Gastrocnemius medialis (tissue), 4 donors: ENCODE data around the gene GP9. TPM values are rescaled to one million over a fixed set of nuclear protein-coding genes. Genes with fewer than 3 reads are reported as not detected.

Source experiments
- ATAC-seq, 2 donors: fragments of 150-250 bp; one replicate each; pipeline ENCODE4 v1.9.1; 2016
- DNase-seq, 2 donors: peaks; one replicate each; pipeline ENCODE4 v3.0.0-alpha.2; 2019
- H3K27ac ChIP-seq, 4 donors: fragments of 200-600 bp; sonication (generic); 1 replicate in 1 of 4; 2 replicates in 3 of 4; pipeline ENCODE4 v1.5.1; 2016 to 2018; ENCODE audit warnings: mild to moderate bottlenecking in 2 of 4, moderate library complexity in 1 of 4
- H3K27me3 ChIP-seq, 3 donors: fragments of 200-600 bp; sonication (generic) in 2 of 3; 1 replicate in 1 of 3; 2 replicates in 2 of 3; pipeline versions ENCODE4 v1.5.1 to v1.6.0; 2016 to 2019; ENCODE audit warnings: mild to moderate bottlenecking in 1 of 3, moderate library complexity in 1 of 3
- H3K36me3 ChIP-seq, 2 donors: fragments of 200-600 bp; sonication (generic) in 1 of 2; one replicate each; pipeline ENCODE4 v1.5.1; 2017 to 2018
- H3K4me1 ChIP-seq, 2 donors: fragments of 200-600 bp; sonication (generic) in 1 of 2; one replicate each; pipeline ENCODE4 v1.5.1; 2016 to 2017; ENCODE audit warnings: mild to moderate bottlenecking in 2 of 2
- H3K4me3 ChIP-seq, 4 donors: fragments of 200-600 bp; sonication (generic) in 3 of 4; 1 replicate in 1 of 4; 2 replicates in 3 of 4; pipeline ENCODE4 v1.5.1; 2016 to 2019; ENCODE audit warnings: mild to moderate bottlenecking in 2 of 4
- H3K9me3 ChIP-seq, 3 donors: fragments of 200-600 bp; sonication (generic) in 2 of 3; 1 replicate in 1 of 3; 2 replicates in 2 of 3; pipeline ENCODE4 v1.5.1; 2016 to 2019
- POLR2A ChIP-seq, 2 donors: fragments of 450-650 bp; IDR thresholded peaks; one replicate each; pipeline ENCODE4 v1.6.1; 2017; ENCODE audit warnings: antibody characterized with exemption in 2 of 2, mild to moderate bottlenecking in 2 of 2, moderate library complexity in 2 of 2
- in situ Hi-C, 4 donors: fragments of 200-750 bp; cut with MboI; loops; one replicate each; pipeline versions ENCODE4 v1.15.0 to v1.8.0; 2017; ENCODE audit warnings: low sequenced_read_pairs in 4 of 4
- intact Hi-C: fragments of 100-400 bp; cut with DNase I; formaldehyde crosslinking; loops from one replicate; pipeline ENCODE4 v1.15.1; 2023; ENCODE audit warnings: low total_unique reads
- total RNA-seq, 4 donors: library from RNA; depleted of rRNA; stranded (reverse); fragments of >200 nt; gene quantifications; one replicate each; pipeline versions ENCODE4 v1.1.0 to v1.2.3, GENCODE V29; 2016
- TF ChIP-seq, protein P1 (sequence below), 5 experiments: fragments of 450-650 bp in 3 of 5; fragments of 200-600 bp in 2 of 5; sonication (generic) in 2 of 5; IDR thresholded peaks in 4 of 5; conservative IDR thresholded peaks in 1 of 5; 1 replicate in 4 of 5; 2 replicates in 1 of 5; pipeline ENCODE4 v1.5.1; 2016 to 2019; ENCODE audit warnings: antibody characterized with exemption in 5 of 5, mild to moderate bottlenecking in 3 of 5, moderate library complexity in 3 of 5

The GP9 gene
- total RNA-seq, 4 donors from 2014 or later, result 0.42 TPM; not detected in 3

DNA sequence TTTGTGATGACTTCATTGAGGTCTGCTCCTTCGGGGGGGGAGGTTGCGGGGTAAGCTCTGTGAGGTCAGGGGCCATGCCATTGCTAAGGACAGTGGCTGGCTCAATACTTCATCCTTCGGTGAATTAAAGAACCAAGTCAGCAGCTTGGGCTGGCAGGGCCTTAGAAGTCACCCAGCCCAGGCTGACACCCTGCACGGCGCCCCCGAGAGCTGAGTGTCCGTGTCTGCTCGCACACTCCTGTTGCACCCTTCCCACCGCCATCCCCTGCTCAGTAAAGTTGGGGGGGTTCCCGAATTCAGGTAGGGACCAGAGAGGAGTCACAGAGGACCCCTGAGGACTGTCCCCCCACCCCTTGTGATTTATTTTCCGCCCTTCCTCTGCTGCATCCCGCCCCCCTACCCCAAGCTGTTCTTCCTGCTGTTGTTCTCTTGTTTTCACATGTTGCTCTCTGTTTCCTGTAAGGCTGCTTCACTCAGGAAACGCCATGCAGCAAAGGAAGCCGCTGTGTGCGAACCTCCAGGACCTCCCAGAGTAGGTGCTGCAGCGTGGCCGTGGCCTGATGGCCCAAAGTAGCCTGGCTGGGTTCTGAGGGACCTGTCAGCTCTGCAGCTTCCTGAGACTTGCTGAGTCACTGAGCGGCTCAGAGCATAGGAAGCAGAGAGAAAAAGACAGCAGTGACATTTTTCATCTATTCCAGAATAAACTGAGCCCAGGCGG is 45.0 kb upstream of the GP9 start:
- Histone ChIP-seq H3K27me3 (no peaks in the 10 kb centered on the region), H3K27ac (peak overlapping the region; percentile 62 to 71 (median 68)), H3K9me3 (no peaks in the 10 kb centered on the region), H3K4me3 (no peak overlapping the region), H3K36me3 (no peaks in the 10 kb centered on the region), H3K4me1 (peaks cover 12 to 24% of the 10 kb centered on the region in 2 donors)
- TF ChIP-seq, protein P1, sequence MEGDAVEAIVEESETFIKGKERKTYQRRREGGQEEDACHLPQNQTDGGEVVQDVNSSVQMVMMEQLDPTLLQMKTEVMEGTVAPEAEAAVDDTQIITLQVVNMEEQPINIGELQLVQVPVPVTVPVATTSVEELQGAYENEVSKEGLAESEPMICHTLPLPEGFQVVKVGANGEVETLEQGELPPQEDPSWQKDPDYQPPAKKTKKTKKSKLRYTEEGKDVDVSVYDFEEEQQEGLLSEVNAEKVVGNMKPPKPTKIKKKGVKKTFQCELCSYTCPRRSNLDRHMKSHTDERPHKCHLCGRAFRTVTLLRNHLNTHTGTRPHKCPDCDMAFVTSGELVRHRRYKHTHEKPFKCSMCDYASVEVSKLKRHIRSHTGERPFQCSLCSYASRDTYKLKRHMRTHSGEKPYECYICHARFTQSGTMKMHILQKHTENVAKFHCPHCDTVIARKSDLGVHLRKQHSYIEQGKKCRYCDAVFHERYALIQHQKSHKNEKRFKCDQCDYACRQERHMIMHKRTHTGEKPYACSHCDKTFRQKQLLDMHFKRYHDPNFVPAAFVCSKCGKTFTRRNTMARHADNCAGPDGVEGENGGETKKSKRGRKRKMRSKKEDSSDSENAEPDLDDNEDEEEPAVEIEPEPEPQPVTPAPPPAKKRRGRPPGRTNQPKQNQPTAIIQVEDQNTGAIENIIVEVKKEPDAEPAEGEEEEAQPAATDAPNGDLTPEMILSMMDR (IDR thresholded peaks at IDR 0.05 in 4 of 5, conservative IDR thresholded peaks at IDR 0.05 in 1 of 5), result no peak
- no peak for TF ChIP-seq POLR2A (IDR thresholded peaks at IDR 0.05)
- intact Hi-C loops (no loop called here), in situ Hi-C loops (no loop called here)
- peak; percentile 53 to 63 for ATAC-seq
- DNase-seq, result no peak

GRCh38 chr3:129016356-129016719 is 44.2 kb upstream of the GP9 start:
- in situ Hi-C loops, result no loop called here
- Histone ChIP-seq H3K4me1 (peaks cover 12 to 24% of the 10 kb centered on the region in 2 donors), H3K27ac (peak overlapping the region; percentile 62 to 71 (median 68)), H3K9me3 (no peaks in the 10 kb centered on the region), H3K4me3 (no peak overlapping the region), H3K36me3 (no peaks in the 10 kb centered on the region), H3K27me3 (no peaks in the 10 kb centered on the region)
- DNase-seq (peak in 1 of 2 donors; percentile 27), ATAC-seq (peak in 1 of 2 donors; percentile 49)
- TF ChIP-seq POLR2A (IDR thresholded peaks at IDR 0.05), result no peak
- TF ChIP-seq, protein P1 (IDR thresholded peaks at IDR 0.05 in 4 of 5, conservative IDR thresholded peaks at IDR 0.05 in 1 of 5), result no peak
- intact Hi-C loops, result no loop called here

GRCh38 chr3:129016720-129017483 is 43.7 kb upstream of the GP9 start:
- Histone ChIP-seq H3K36me3 (no peaks in the 10 kb centered on the region), H3K27ac (peak overlapping the region; percentile 62 to 71 (median 68)), H3K4me3 (no peak overlapping the region), H3K9me3 (no peaks in the 10 kb centered on the region), H3K4me1 (peaks cover 12 to 24% of the 10 kb centered on the region in 2 donors), H3K27me3 (no peaks in the 10 kb centered on the region)
- intact Hi-C loops, result no loop called here
- in situ Hi-C loops, result no loop called here
- TF ChIP-seq, protein P1 (IDR thresholded peaks at IDR 0.05 in 4 of 5, conservative IDR thresholded peaks at IDR 0.05 in 1 of 5), result no peak
- TF ChIP-seq POLR2A (IDR thresholded peaks at IDR 0.05), result no peak
- DNase-seq (peak in 1 of 2 donors; percentile 36), ATAC-seq (peak in 1 of 2 donors; percentile 64)

DNA sequence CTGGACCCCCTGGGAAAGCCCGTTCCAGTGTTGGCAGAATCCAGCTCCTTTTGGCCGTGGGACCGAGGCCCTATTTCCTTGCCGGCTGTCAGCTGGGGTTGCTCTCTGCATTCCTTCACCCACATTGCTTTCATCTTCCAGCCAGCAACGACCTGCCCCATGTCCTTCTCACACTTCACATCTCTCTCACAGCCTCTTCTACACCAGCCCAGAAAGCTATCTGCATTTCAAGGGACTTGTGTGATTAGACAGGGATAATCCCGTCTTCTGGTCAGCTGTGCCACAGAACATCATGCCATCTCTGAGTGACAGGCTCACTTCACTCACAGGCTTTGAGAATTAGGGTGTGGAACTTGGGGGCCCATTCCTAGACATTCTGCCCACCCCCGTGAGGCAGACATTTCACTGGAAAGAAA is 43.1 kb upstream of the GP9 start:
- intact Hi-C loops (no loop called here), in situ Hi-C loops (no loop called here)
- TF ChIP-seq, protein P1 (IDR thresholded peaks at IDR 0.05 in 4 of 5, conservative IDR thresholded peaks at IDR 0.05 in 1 of 5), result no peak
- TF ChIP-seq POLR2A (IDR thresholded peaks at IDR 0.05), result no peak
- Histone ChIP-seq H3K4me3 (no peak overlapping the region), H3K9me3 (no peaks in the 10 kb centered on the region), H3K4me1 (peaks cover 16 to 24% of the 10 kb centered on the region in 2 donors), H3K27me3 (no peaks in the 10 kb centered on the region), H3K36me3 (no peaks in the 10 kb centered on the region), H3K27ac (peak overlapping the region; percentile 62 to 71 (median 68))
- no peak for ATAC-seq
- no peak for DNase-seq
